CD14-positive monocyte (primary cell): ENCODE measurements around the gene PLEKHN1. TPM values are rescaled to one million over a fixed set of nuclear protein-coding genes. Genes with fewer than 3 reads are reported as not detected.
A peak's percentile ranks its signal among the peaks of the same experiment; 100 is the strongest.
"Not testable (repeated sequence)": the region's sequence is repeated elsewhere in the genome, so short reads cannot be mapped to it uniquely, and the experiment has no call there.

Experiments
- DNase-seq, 3 donors: peaks; one replicate each; pipeline ENCODE4 v3.0.0-alpha.2; 2011 to 2022
- H2AFZ ChIP-seq: 2 replicates; pipeline ENCODE4 v1.6.0; 2012; ENCODE audit warnings: mild to moderate bottlenecking, low read depth, low read length, inconsistent platforms; ENCODE audit not compliant: insufficient read depth, poor library complexity, severe bottlenecking
- H3K27ac ChIP-seq, 2 donors: 1 replicate in 1 of 2; 2 replicates in 1 of 2; pipeline ENCODE4 v1.5.1; 2012 to 2013; ENCODE audit warnings: low read length in 2 of 2, control low read depth in 1 of 2, inconsistent platforms in 1 of 2, low read depth in 1 of 2, mild to moderate bottlenecking in 1 of 2
- H3K27me3 ChIP-seq, 2 donors: one replicate each; pipeline versions ENCODE4 v1.6.0 to v1.6.1; 2011 to 2013; ENCODE audit warnings: low read length in 2 of 2; ENCODE audit not compliant: control insufficient read depth in 2 of 2, insufficient read depth in 2 of 2
- H3K36me3 ChIP-seq, 2 donors: replicated peaks in 1 of 2; 1 replicate in 1 of 2; 2 replicates in 1 of 2; pipeline versions ENCODE4 v1.5.1 to v1.6.1; 2012 to 2013; ENCODE audit warnings: low read length in 2 of 2, control low read depth in 1 of 2, inconsistent platforms in 1 of 2, mild to moderate bottlenecking in 1 of 2; ENCODE audit not compliant: insufficient read depth in 2 of 2, control insufficient read depth in 1 of 2
- H3K4me1 ChIP-seq, 2 donors: 1 replicate in 1 of 2; 2 replicates in 1 of 2; pipeline versions ENCODE4 v1.5.1 to v1.6.1; 2012 to 2013; ENCODE audit warnings: low read length in 2 of 2, control low read depth in 1 of 2, inconsistent platforms in 1 of 2, mild to moderate bottlenecking in 1 of 2, moderate library complexity in 1 of 2; ENCODE audit not compliant: insufficient read depth in 2 of 2, control insufficient read depth in 1 of 2
- H3K4me2 ChIP-seq: replicated peaks from 2 replicates; pipeline ENCODE3; 2012; ENCODE audit warnings: low read length, moderate library complexity, mild to moderate bottlenecking; ENCODE audit not compliant: poor library complexity, severe bottlenecking; ENCODE audit errors: extremely low read depth
- H3K4me3 ChIP-seq, 3 experiments: fragments of 200-600 bp in 1 of 3; sonication (generic) in 1 of 3; replicated peaks in 1 of 3; 1 replicate in 2 of 3; 2 replicates in 1 of 3; pipeline ENCODE4 v1.5.1; 2011 to 2013; ENCODE audit warnings: low read length in 3 of 3, mild to moderate bottlenecking in 3 of 3, control low read depth in 2 of 3, low read depth in 2 of 3, inconsistent platforms in 1 of 3, moderate library complexity in 1 of 3
- H3K79me2 ChIP-seq: 2 replicates; pipeline ENCODE4 v1.6.0; 2012; ENCODE audit warnings: mild to moderate bottlenecking, control low read depth, inconsistent platforms, low read length, moderate library complexity; ENCODE audit not compliant: insufficient read depth
- H3K9ac ChIP-seq: 2 replicates; pipeline ENCODE4 v1.6.0; 2017; ENCODE audit warnings: low read length, mild to moderate bottlenecking; ENCODE audit not compliant: insufficient read depth, poor library complexity, severe bottlenecking
- H3K9me3 ChIP-seq, 2 donors: replicated peaks in 1 of 2; 1 replicate in 1 of 2; 2 replicates in 1 of 2; pipeline versions ENCODE4 v1.5.1 to v1.6.1; 2012 to 2013; ENCODE audit warnings: low read length in 2 of 2, control low read depth in 1 of 2; ENCODE audit not compliant: control insufficient read depth in 1 of 2, insufficient read depth in 1 of 2
- H4K20me1 ChIP-seq: 2 replicates; pipeline ENCODE4 v1.6.0; 2012; ENCODE audit warnings: mild to moderate bottlenecking, low read length, control low read depth, moderate library complexity; ENCODE audit not compliant: insufficient read depth
- H3K27ac Mint-ChIP-seq, 7 donors: one replicate each; pipeline ENCODE4 v1.8.0; 2020; ENCODE audit warnings: mild to moderate bottlenecking in 7 of 7, mixed read lengths in 7 of 7, moderate library complexity in 6 of 7, inconsistent platforms in 2 of 7
- H3K27me3 Mint-ChIP-seq, 3 donors: one replicate each; pipeline ENCODE4 v1.8.0; 2021 to 2022; ENCODE audit warnings: low read depth in 3 of 3, mild to moderate bottlenecking in 3 of 3, mixed read lengths in 3 of 3, moderate library complexity in 3 of 3, inconsistent platforms in 1 of 3
- H3K36me3 Mint-ChIP-seq, 2 donors: one replicate each; pipeline ENCODE4 v1.8.0; 2020; ENCODE audit warnings: mixed read lengths in 2 of 2, inconsistent platforms in 1 of 2, mild to moderate bottlenecking in 1 of 2
- H3K4me1 Mint-ChIP-seq: one replicate; pipeline ENCODE4 v1.8.0; 2020; ENCODE audit warnings: mild to moderate bottlenecking, mixed read lengths
- H3K4me3 Mint-ChIP-seq, 2 donors: one replicate each; pipeline ENCODE4 v1.8.0; 2020; ENCODE audit warnings: mild to moderate bottlenecking in 2 of 2, mixed read lengths in 2 of 2, moderate library complexity in 1 of 2
- H3K9me3 Mint-ChIP-seq, 7 donors: one replicate each; pipeline ENCODE4 v1.8.0; 2020 to 2022; ENCODE audit warnings: mixed read lengths in 7 of 7, mild to moderate bottlenecking in 6 of 7, moderate library complexity in 6 of 7, inconsistent platforms in 2 of 7
- WGBS: methylation state at CpG from one replicate; pipeline ENCODE4 v1.1.5; 2013; ENCODE audit warnings: missing lambda C conversion rate; ENCODE audit not compliant: insufficient coverage; 5-methylcytosine and 5-hydroxymethylcytosine counted together
- intact Hi-C, 2 donors: fragments of 100-400 bp; cut with micrococcal nuclease; formaldehyde crosslinking; loops; one replicate each; pipeline versions ENCODE4 v1.15.0 to v1.15.1; 2023
- polyA plus RNA-seq, 3 donors: library from polyadenylated mRNA; depleted of rRNA in 1 of 3; unstranded in 2 of 3; stranded (reverse) in 1 of 3; fragments of 300-500 nt in 2 of 3; fragments of >200 nt in 1 of 3; fragmentation: Illumina TruSeq in 2 of 3; gene quantifications; 1 replicate in 2 of 3; 2 replicates in 1 of 3; pipeline ENCODE4 v1.2.3, GENCODE V29; 2012 to 2021
- TF ChIP-seq, protein P1 (sequence below): fragments of 200-600 bp; IDR thresholded peaks from one replicate; pipeline ENCODE4 v1.8.0; 2022; ENCODE audit warnings: antibody characterized with exemption, mild to moderate bottlenecking

The PLEKHN1 gene
- polyA plus RNA-seq, 3 donors, result 0.21 to 1.5 (median 0.62) TPM

DNA sequence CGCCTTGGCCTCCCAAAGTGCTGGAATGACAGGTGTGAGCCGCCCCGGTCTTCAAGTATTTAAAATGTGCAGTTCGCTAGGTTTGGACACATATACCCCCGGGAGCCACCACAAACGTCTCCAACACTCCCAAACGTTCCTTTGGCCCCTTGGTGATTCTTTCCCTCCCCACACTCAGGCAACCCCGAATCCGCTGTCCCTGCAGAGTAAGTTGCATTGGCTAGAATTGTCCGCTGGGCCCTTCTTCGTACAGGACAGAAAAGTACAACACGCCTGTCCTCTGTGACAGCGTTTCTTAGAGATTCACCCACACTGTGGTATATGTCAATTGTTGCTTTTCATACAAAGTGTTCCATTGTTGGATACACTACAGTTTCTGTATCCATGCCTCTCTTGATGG lies 18.8 kb downstream of the PLEKHN1 start:
- no peak overlapping the region for H3K9ac ChIP-seq
- H3K36me3 ChIP-seq, result no peaks in the 10 kb centered on the region
- Mint-ChIP-seq H3K4me3 (peak overlapping the region in 1 of 2 donors; percentile 26), H3K27me3 (peaks cover 46 to 70% (median 55%) of the 10 kb centered on the region in 3 donors), H3K27ac (peak overlapping the region in 1 of 7 donors; percentile 62), H3K4me1 (no peaks in the 10 kb centered on the region), H3K36me3 (no peaks in the 10 kb centered on the region), H3K9me3 (peaks cover 0 to 9% (median 6%) of the 10 kb centered on the region in 7 donors)
- no peaks in the 10 kb centered on the region for H3K4me1 ChIP-seq
- no peak overlapping the region for H2AFZ ChIP-seq
- H4K20me1 ChIP-seq, result no peaks in the 10 kb centered on the region
- TF ChIP-seq, protein P1, sequence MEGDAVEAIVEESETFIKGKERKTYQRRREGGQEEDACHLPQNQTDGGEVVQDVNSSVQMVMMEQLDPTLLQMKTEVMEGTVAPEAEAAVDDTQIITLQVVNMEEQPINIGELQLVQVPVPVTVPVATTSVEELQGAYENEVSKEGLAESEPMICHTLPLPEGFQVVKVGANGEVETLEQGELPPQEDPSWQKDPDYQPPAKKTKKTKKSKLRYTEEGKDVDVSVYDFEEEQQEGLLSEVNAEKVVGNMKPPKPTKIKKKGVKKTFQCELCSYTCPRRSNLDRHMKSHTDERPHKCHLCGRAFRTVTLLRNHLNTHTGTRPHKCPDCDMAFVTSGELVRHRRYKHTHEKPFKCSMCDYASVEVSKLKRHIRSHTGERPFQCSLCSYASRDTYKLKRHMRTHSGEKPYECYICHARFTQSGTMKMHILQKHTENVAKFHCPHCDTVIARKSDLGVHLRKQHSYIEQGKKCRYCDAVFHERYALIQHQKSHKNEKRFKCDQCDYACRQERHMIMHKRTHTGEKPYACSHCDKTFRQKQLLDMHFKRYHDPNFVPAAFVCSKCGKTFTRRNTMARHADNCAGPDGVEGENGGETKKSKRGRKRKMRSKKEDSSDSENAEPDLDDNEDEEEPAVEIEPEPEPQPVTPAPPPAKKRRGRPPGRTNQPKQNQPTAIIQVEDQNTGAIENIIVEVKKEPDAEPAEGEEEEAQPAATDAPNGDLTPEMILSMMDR, result no peak
- H3K79me2 ChIP-seq, result no peaks in the 10 kb centered on the region
- no peak for DNase-seq
- intact Hi-C loops, result loop anchor here in 1 of 2 donors (10.0 kb wide), 1 partner anchor 80 kb away; no protein-coding TSS in a partner anchor
- H3K4me2 ChIP-seq, result no peak overlapping the region
- H3K4me3 ChIP-seq, result no peak overlapping the region
- H3K9me3 ChIP-seq, result no peaks in the 10 kb centered on the region
- 96% methylated on average over 4 of the region's 13 CpGs for WGBS
- peaks cover 0 to 20% of the 10 kb centered on the region in 2 donors for H3K27me3 ChIP-seq
- no peak overlapping the region for H3K27ac ChIP-seq

DNA sequence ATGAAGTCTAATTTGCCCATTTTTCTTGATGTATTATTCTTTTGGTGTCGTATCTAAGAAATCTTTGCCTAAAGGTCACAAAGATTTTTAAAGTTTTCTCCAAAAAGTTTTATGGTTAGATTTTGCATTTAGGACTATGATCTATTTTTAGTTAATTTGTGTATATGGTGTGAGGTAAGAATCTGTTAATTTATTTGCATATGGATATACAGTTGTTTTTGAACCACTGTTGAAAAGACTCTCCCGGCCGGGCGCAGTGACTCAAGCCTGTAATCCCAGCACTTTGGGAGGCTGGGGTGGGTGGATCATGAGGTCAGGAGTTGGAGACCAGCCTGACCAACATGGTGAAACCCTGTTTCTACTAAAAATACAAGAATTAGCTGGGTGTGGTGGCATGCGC lies 21.8 kb downstream of the PLEKHN1 start:
- H4K20me1 ChIP-seq, H3K4me1 ChIP-seq, H3K36me3 ChIP-seq, H3K27ac Mint-ChIP-seq, H3K9ac ChIP-seq, H3K27ac ChIP-seq, H3K4me2 ChIP-seq, H3K4me3 ChIP-seq, H3K79me2 ChIP-seq, DNase-seq, H3K4me1 Mint-ChIP-seq, H3K36me3 Mint-ChIP-seq, H2AFZ ChIP-seq: not testable (repeated sequence)
- H3K27me3 Mint-ChIP-seq, result peaks cover 53 to 77% (median 58%) of the 10 kb centered on the region in 3 donors
- H3K9me3 Mint-ChIP-seq, result peaks cover 14 to 32% (median 23%) of the 10 kb centered on the region in 7 donors
- Histone ChIP-seq H3K9me3 (peaks cover 10 to 14% of the 10 kb centered on the region in 2 donors), H3K27me3 (peaks cover 0 to 20% of the 10 kb centered on the region in 2 donors)
- H3K4me3 Mint-ChIP-seq, result peak overlapping the region in 1 of 2 donors; percentile 43
- intact Hi-C loops, result loop anchor here in 1 of 2 donors (10.0 kb wide), 1 partner anchor 77 kb away; no protein-coding TSS in a partner anchor
- no CpG with 5 or more reads among the region's 5 CpGs for WGBS

DNA sequence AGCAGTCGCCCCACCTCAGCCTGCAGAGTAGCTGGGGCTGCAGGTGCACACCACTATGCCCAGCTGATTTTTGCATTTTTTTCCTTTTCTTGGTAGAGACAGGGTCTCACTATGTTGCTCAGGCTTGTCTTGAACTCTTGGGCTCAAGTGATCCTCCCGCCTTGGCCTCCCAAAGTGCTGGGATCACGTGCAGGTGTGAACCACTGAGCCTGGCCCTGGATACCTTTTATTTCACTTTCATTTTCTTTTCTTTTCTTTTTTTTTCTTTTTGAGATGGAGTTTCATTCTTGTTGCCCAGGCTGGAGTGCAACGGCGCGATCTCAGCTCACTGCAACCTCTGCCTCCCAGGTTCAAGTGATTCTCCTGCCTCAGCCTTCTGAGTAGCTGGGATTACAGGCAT lies 25.0 kb downstream of the PLEKHN1 start:
- WGBS, result 100% methylated on average over 1 of the region's 6 CpGs
- H3K36me3 Mint-ChIP-seq, H3K36me3 ChIP-seq, H3K9ac ChIP-seq, H3K4me1 Mint-ChIP-seq, intact Hi-C loops, DNase-seq, H2AFZ ChIP-seq, H3K4me2 ChIP-seq, H3K4me1 ChIP-seq, H4K20me1 ChIP-seq, H3K4me3 ChIP-seq, H3K79me2 ChIP-seq, H3K27ac ChIP-seq, H3K27ac Mint-ChIP-seq: not testable (repeated sequence)
- Mint-ChIP-seq H3K27me3 (peaks cover 51 to 81% (median 65%) of the 10 kb centered on the region in 3 donors), H3K9me3 (peaks cover 14 to 39% (median 30%) of the 10 kb centered on the region in 7 donors), H3K4me3 (peak overlapping the region in 1 of 2 donors; percentile 20)
- Histone ChIP-seq H3K9me3 (peaks cover 13 to 22% of the 10 kb centered on the region in 2 donors), H3K27me3 (peaks cover 0 to 31% of the 10 kb centered on the region in 2 donors)
